Heart right ventricle (tissue), 16 donors: ENCODE data around the gene GSTK1. TPM values are rescaled to one million over a fixed set of nuclear protein-coding genes. Genes with fewer than 3 reads are reported as not detected.
A peak's percentile ranks its signal among the peaks of the same experiment; 100 is the strongest.
"Not testable (repeated sequence)": the region's sequence is repeated elsewhere in the genome, so short reads cannot be mapped to it uniquely, and the experiment has no call there.

Experiments
- ATAC-seq, 8 donors: fragments of 200-7000 bp; cut with Tn5 transposase; one replicate each; pipeline ENCODE4 v1.9.1; 2020; ENCODE audit warnings: mild to moderate bottlenecking in 8 of 8, moderate library complexity in 8 of 8, moderate number of reproducible peaks in 1 of 8
- DNase-seq, 2 donors: peaks; one replicate each; pipeline ENCODE4 v3.0.0-alpha.2; 2020
- H3K27ac ChIP-seq, 10 donors: fragments of 200-600 bp; sonication (generic) in 2 of 10; one replicate each; pipeline versions ENCODE4 v1.5.0 to v1.8.0; 2020 to 2022; ENCODE audit warnings: mild to moderate bottlenecking in 3 of 10
- H3K27me3 ChIP-seq, 7 donors: fragments of 200-600 bp; one replicate each; pipeline ENCODE4 v1.8.0; 2021 to 2022; ENCODE audit warnings: mild to moderate bottlenecking in 2 of 7
- H3K36me3 ChIP-seq, 9 donors: fragments of 200-600 bp; sonication (generic) in 1 of 9; one replicate each; pipeline versions ENCODE4 v1.5.0 to v1.8.0; 2020 to 2022; ENCODE audit warnings: mild to moderate bottlenecking in 2 of 9
- H3K4me1 ChIP-seq, 9 donors: fragments of 200-600 bp; sonication (generic) in 1 of 9; one replicate each; pipeline versions ENCODE4 v1.5.0 to v1.8.0; 2020 to 2022; ENCODE audit warnings: mild to moderate bottlenecking in 4 of 9
- H3K4me3 ChIP-seq, 10 donors: fragments of 200-600 bp; sonication (generic) in 2 of 10; one replicate each; pipeline versions ENCODE4 v1.5.0 to v1.8.0; 2020 to 2022; ENCODE audit warnings: mild to moderate bottlenecking in 7 of 10, moderate library complexity in 2 of 10
- H3K9me3 ChIP-seq, 11 donors: fragments of 200-600 bp in 10 of 11; sonication (generic) in 2 of 11; one replicate each; pipeline versions ENCODE4 v1.5.0 to v1.8.0; 2013 to 2022; ENCODE audit warnings: mild to moderate bottlenecking in 2 of 11, control low read depth in 1 of 11, moderate library complexity in 1 of 11
- CTCF ChIP-seq, 9 donors: fragments of 200-600 bp; sonication (generic) in 2 of 9; IDR thresholded peaks; one replicate each; pipeline versions ENCODE4 v1.5.0 to v1.8.0; 2021 to 2022; ENCODE audit warnings: antibody characterized with exemption in 9 of 9, mild to moderate bottlenecking in 5 of 9, moderate library complexity in 1 of 9
- WGBS, 2 donors: extraction: QIAGEN DNeasy Blood & Tissue Kit; methylation state at CpG; one replicate each; pipeline ENCODE4 v1.1.7; 2013; ENCODE audit warnings: inconsistent platforms in 1 of 2; 5-methylcytosine and 5-hydroxymethylcytosine counted together
- intact Hi-C, 10 donors: fragments of 100-400 bp; cut with DNase I; formaldehyde crosslinking; loops; one replicate each; pipeline versions ENCODE4 v1.11.1 to v1.14.2; 2022
- polyA plus RNA-seq, 2 donors: library from polyadenylated mRNA; stranded (reverse); fragments of 200-250 nt; gene quantifications; one replicate each; pipeline ENCODE4 v1.2.3, GENCODE V29; 2013
- total RNA-seq, 10 donors: library from RNA; stranded (reverse); fragmentation: NEBNext Ultra II Directional in 3 of 10; extraction: Animal tissue kit (Norgen Biotek cat#: 25700) in 3 of 10; gene quantifications; one replicate each; pipeline versions ENCODE4 v1.2.1 to v1.2.4, GENCODE V29; 2021 to 2023
- donor health status: Arrhythmogenic right ventricular cardiomyopathy.
- donor health status: ischemic (EF 13 %, LVEDD 7.1; RV severe dilation, severe dysfunction).
- donor health status: healthy with polysubstance abuse.
- donor health status: DM: no; HTN: yes; CAD: no.
- donor health status: DM: no; HTN: no; CAD: no.
- donor health status: ischemic (EF 25% LVEDD 6.9; RV normal size, moderate dysfunction).
- donor health status: ischemic (EF 25% LVEDD 5.7; RV mildly dilated, moderate dysfunction).
- donor health status: healthy.
- donor health status: DM: yes; HTN: yes; CAD: no.
- donor health status: Ischemic cardiomyopathy.
- donor health status: ischemic (EF 35%, LVEDD 5.7; RV mildly dilated, moderate dysfunction).
- donor health status: nonischemic (EF 11% LVEDD 7.7; RV severe dilation, severe dysfunction).
- donor health status: DM: yes; HTN: yes; CAD: no.
- donor health status: PGD.
- donor health status: ischemic (EF 29% LVEDD 5.4; RV normal size, mild dysfunction).
- donor health status: nonischemic (EF 23%, LVEDD 6.1; RV moderate dilation, normal function).

Gene GSTK1
- total and polyA plus RNA-seq, 12 donors: 136 to 317 (median 269) TPM

- 23 to 37% methylated on average over 2 of the region's 2 CpGs for WGBS, 2 donors
- ATAC-seq (peak in 5 of 8 donors; percentile 20 to 36 (median 27)), DNase-seq (peak in 1 of 2 donors; percentile 12)
- intact Hi-C loops: no loop called here
- peaks cover 0 to 13% (median 7%) of the 10 kb centered on the region in 9 donors for H3K4me1 ChIP-seq
- H3K36me3 ChIP-seq: no peaks in the 10 kb centered on the region
- H3K4me3 ChIP-seq: no peak overlapping the region
- peaks cover 0 to 4% (median 0%) of the 10 kb centered on the region in 11 donors for H3K9me3 ChIP-seq
- H3K27ac ChIP-seq: peak overlapping the region in 8 of 10 donors; percentile 17 to 71 (median 52)
- no peaks in the 10 kb centered on the region for H3K27me3 ChIP-seq
- no peak for TF ChIP-seq CTCF (IDR thresholded peaks at IDR 0.05)
These were observed 4.4 kb upstream of the GSTK1 start for GRCh38 chr7:143258831-143259230.

- H3K27me3 ChIP-seq: no peaks in the 10 kb centered on the region
- intact Hi-C loops: loop anchor here in 6 of 10 donors (5.0 to 10.0 kb wide), 4 partner anchors 38 to 125 kb away; partner anchors contain the start of gene ZYX (in 2 of the 6)
- ATAC-seq (no peak), DNase-seq (no peak)
- 77 to 87% methylated on average over 2 of the region's 2 CpGs for WGBS, 2 donors
- peak overlapping the region in 2 of 10 donors; percentile 40 to 67 for H3K27ac ChIP-seq
- no peak overlapping the region for H3K4me3 ChIP-seq
- peaks cover 0 to 4% (median 0%) of the 10 kb centered on the region in 9 donors for H3K36me3 ChIP-seq
- peaks cover 8 to 22% (median 15%) of the 10 kb centered on the region in 9 donors for H3K4me1 ChIP-seq
- H3K9me3 ChIP-seq: no peaks in the 10 kb centered on the region
- no peak for TF ChIP-seq CTCF (IDR thresholded peaks at IDR 0.05)
These were observed 3.5 kb upstream of the GSTK1 start for GRCh38 chr7:143259765-143260164.

- H3K4me3 ChIP-seq: no peak overlapping the region
- H3K4me1 ChIP-seq: peaks cover 10 to 36% (median 24%) of the 10 kb centered on the region in 9 donors
- H3K9me3 ChIP-seq: no peaks in the 10 kb centered on the region
- no peak for TF ChIP-seq CTCF (IDR thresholded peaks at IDR 0.05)
- H3K36me3 ChIP-seq: peaks cover 0 to 25% (median 0%) of the 10 kb centered on the region in 9 donors
- H3K27ac ChIP-seq: no peak overlapping the region
- 92 to 95% methylated on average over 1 of the region's 1 CpG for WGBS, 2 donors
- no peak for ATAC-seq
- intact Hi-C loops: loop anchor here in 6 of 10 donors (5.0 to 10.0 kb wide), 4 partner anchors 35 to 123 kb away; partner anchors contain the start of gene ZYX (in 2 of the 6)
- DNase-seq: no peak
- no peaks in the 10 kb centered on the region for H3K27me3 ChIP-seq
These were observed 1.3 kb upstream of the GSTK1 start for GRCh38 chr7:143261901-143262300.

- peak overlapping the region in 9 of 10 donors; percentile 64 to 96 (median 86) for H3K4me3 ChIP-seq
- DNase-seq, H3K9me3 ChIP-seq, H3K27me3 ChIP-seq: not testable (repeated sequence)
- intact Hi-C loops: loop anchor here in 7 of 10 donors (2.0 to 10.0 kb wide), 5 partner anchors 21 to 121 kb away; partner anchors contain the start of genes TMEM139 (in 2 of the 7) and ZYX (in 2 of the 7)
- H3K4me1 ChIP-seq: peaks cover 10 to 34% (median 24%) of the 10 kb centered on the region in 9 donors
- peak in 3 of 8 donors; percentile 2 to 15 (median 3) for ATAC-seq
- 49 to 51% methylated on average over 15 of the region's 15 CpGs for WGBS, 2 donors
- H3K27ac ChIP-seq: peak overlapping the region; percentile 84 to 96 (median 92)
- peaks cover 0 to 48% (median 20%) of the 10 kb centered on the region in 9 donors for H3K36me3 ChIP-seq
These were observed 941 bp downstream of the GSTK1 start for GRCh38 chr7:143264196-143264568.
